Naive thymus-derived CD4-positive, alpha-beta T cell (primary cell): Measurements from ENCODE around the gene FCER1A. TPM values are rescaled to one million over a fixed set of nuclear protein-coding genes. Genes with fewer than 3 reads are reported as not detected.

ENCODE experiments used
- ATAC-seq: fragments of 150-1000 bp; cut with Tn5 transposase; 2 replicates; pipeline ENCODE4 v1.10.0; 2021; ENCODE audit warnings: mild to moderate bottlenecking, moderate library complexity
- CTCF ChIA-PET: fragments of 350-600 bp; sonication (Branson Sonifier 250); formaldehyde crosslinking; loops from one replicate; lab custom pipeline; 2021; ENCODE audit warnings: antibody characterized with exemption; lab: Charles Lee
- POLR2A ChIA-PET: fragments of 350-600 bp; sonication (Branson Sonifier 250); formaldehyde crosslinking; loops from one replicate; lab custom pipeline; 2021; ENCODE audit warnings: antibody characterized with exemption, inconsistent platforms; lab: Charles Lee
- DNase-seq, 9 donors: peaks; one replicate each; pipeline versions ENCODE4 v3.0.0 to v3.0.0-alpha.2; 2020 to 2022; ENCODE audit warnings: mixed read lengths in 1 of 9
- H3K27ac ChIP-seq: one replicate; pipeline ENCODE4 v1.7.0; 2013; ENCODE audit warnings: mild to moderate bottlenecking, low read depth, low read length, moderate library complexity
- H3K27me3 ChIP-seq, 2 donors: one replicate each; pipeline ENCODE4 v1.7.0; 2013; ENCODE audit warnings: low read length in 2 of 2, mild to moderate bottlenecking in 2 of 2, moderate library complexity in 2 of 2; ENCODE audit not compliant: control insufficient read depth in 2 of 2, insufficient read depth in 2 of 2
- H3K36me3 ChIP-seq, 3 experiments: 1 replicate in 2 of 3; 2 replicates in 1 of 3; pipeline ENCODE4 v1.7.0; 2013; ENCODE audit warnings: low read length in 3 of 3, mild to moderate bottlenecking in 3 of 3, moderate library complexity in 1 of 3; ENCODE audit not compliant: insufficient read depth in 3 of 3, control insufficient read depth in 2 of 3
- H3K4me1 ChIP-seq, 2 donors: one replicate each; pipeline ENCODE4 v1.7.0; 2013; ENCODE audit warnings: low read length in 2 of 2, mild to moderate bottlenecking in 2 of 2, moderate library complexity in 1 of 2; ENCODE audit not compliant: control insufficient read depth in 2 of 2, insufficient read depth in 2 of 2
- H3K4me3 ChIP-seq: 2 replicates; pipeline ENCODE4 v1.7.0; 2013; ENCODE audit warnings: mild to moderate bottlenecking, low read length
- H3K9me3 ChIP-seq, 3 experiments: 1 replicate in 2 of 3; 2 replicates in 1 of 3; pipeline ENCODE4 v1.7.0; 2013; ENCODE audit warnings: low read length in 3 of 3; ENCODE audit not compliant: control insufficient read depth in 2 of 3
- H3K27ac Mint-ChIP-seq, 9 donors: one replicate each; pipeline ENCODE4 v1.8.0; 2020 to 2022; ENCODE audit warnings: mixed read lengths in 9 of 9, mild to moderate bottlenecking in 8 of 9, moderate library complexity in 5 of 9, inconsistent platforms in 2 of 9
- H3K27me3 Mint-ChIP-seq, 5 donors: one replicate each; pipeline ENCODE4 v1.8.0; 2021 to 2022; ENCODE audit warnings: mixed read lengths in 5 of 5, mild to moderate bottlenecking in 1 of 5
- H3K36me3 Mint-ChIP-seq, 5 donors: one replicate each; pipeline ENCODE4 v1.8.0; 2020 to 2022; ENCODE audit warnings: mixed read lengths in 5 of 5, mild to moderate bottlenecking in 3 of 5, inconsistent platforms in 1 of 5
- H3K4me1 Mint-ChIP-seq, 7 donors: one replicate each; pipeline ENCODE4 v1.8.0; 2020 to 2022; ENCODE audit warnings: mixed read lengths in 7 of 7, mild to moderate bottlenecking in 3 of 7, inconsistent platforms in 1 of 7
- H3K4me3 Mint-ChIP-seq, 10 donors: one replicate each; pipeline ENCODE4 v1.8.0; 2020 to 2022; ENCODE audit warnings: mild to moderate bottlenecking in 10 of 10, mixed read lengths in 10 of 10, moderate library complexity in 6 of 10, inconsistent platforms in 2 of 10
- H3K9me3 Mint-ChIP-seq, 11 donors: one replicate each; pipeline ENCODE4 v1.8.0; 2020 to 2022; ENCODE audit warnings: mixed read lengths in 11 of 11, mild to moderate bottlenecking in 4 of 11, inconsistent platforms in 1 of 11, moderate library complexity in 1 of 11
- intact Hi-C, 2 donors: fragments of 100-400 bp; cut with micrococcal nuclease; formaldehyde crosslinking; loops; one replicate each; pipeline ENCODE4 v1.15.1; 2023
- polyA plus RNA-seq, 2 donors: library from polyadenylated mRNA; unstranded; fragments of 300-500 nt; fragmentation: Illumina TruSeq; gene quantifications; one replicate each; pipeline ENCODE4 v1.2.3, GENCODE V29; 2021
- total RNA-seq, 6 experiments: library from RNA in 5 of 6; stranded (reverse) in 5 of 6; gene quantifications; 1 replicate in 5 of 6; 2 replicates in 1 of 6; pipeline ENCODE4 v1.2.3 and lab custom pipeline; 2021 to 2026

The FCER1A gene
- total RNA-seq: 10 to 100 TPM in 2 of 5 experiments, under 1 TPM in 2, not detected in 1; 0.57 to 43.5 (median 6.2) TPM
- polyA plus RNA-seq: under 1 TPM in 1 of 2 donors, not detected in 1; 0.19 TPM
- not detected for total RNA-seq (lab: John Stamatoyannopoulos, UW)

DNA sequence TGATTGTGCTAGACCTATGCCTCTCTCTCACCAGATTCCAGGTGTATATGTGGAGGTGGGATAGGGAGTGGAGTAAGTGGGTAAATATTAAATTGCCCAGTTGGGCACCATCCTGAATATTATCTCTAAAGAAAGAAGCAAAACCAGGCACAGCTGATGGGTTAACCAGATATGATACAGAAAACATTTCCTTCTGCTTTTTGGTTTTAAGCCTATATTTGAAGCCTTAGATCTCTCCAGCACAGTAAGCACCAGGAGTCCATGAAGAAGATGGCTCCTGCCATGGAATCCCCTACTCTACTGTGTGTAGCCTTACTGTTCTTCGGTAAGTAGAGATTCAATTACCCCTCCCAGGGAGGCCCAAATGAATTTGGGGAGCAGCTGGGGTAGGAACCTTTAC is at the start of gene FCER1A:
Gene FCER1A (plus strand): TSS at position 242 of the 400 bp plus-strand sequence. CDS start 29 bp downstream, at position 271.
- ChIA-PET CTCF (no interaction called here), POLR2A (no interaction called here)
- H3K4me3 Mint-ChIP-seq: no peak within 1 kb of the TSS
- no peak within 1 kb of the TSS for H3K27ac Mint-ChIP-seq
- DNase-seq (no peak), ATAC-seq (no peak)
- Histone ChIP-seq H3K27ac (no peak within 1 kb of the TSS), H3K36me3 (no peaks in the 10 kb centered on the region), H3K9me3 (no peaks in the 10 kb centered on the region), H3K4me3 (no peak within 1 kb of the TSS), H3K27me3 (no peaks in the 10 kb centered on the region), H3K4me1 (no peaks in the 10 kb centered on the region)
- intact Hi-C loops: no loop called here
- H3K9me3 Mint-ChIP-seq: peaks cover 0 to 5% (median 0%) of the 10 kb centered on the region in 11 donors
- H3K27me3 Mint-ChIP-seq: peaks cover 4 to 36% (median 32%) of the 10 kb centered on the region in 5 donors
- H3K4me1 Mint-ChIP-seq: no peaks in the 10 kb centered on the region
- H3K36me3 Mint-ChIP-seq: no peaks in the 10 kb centered on the region

DNA sequence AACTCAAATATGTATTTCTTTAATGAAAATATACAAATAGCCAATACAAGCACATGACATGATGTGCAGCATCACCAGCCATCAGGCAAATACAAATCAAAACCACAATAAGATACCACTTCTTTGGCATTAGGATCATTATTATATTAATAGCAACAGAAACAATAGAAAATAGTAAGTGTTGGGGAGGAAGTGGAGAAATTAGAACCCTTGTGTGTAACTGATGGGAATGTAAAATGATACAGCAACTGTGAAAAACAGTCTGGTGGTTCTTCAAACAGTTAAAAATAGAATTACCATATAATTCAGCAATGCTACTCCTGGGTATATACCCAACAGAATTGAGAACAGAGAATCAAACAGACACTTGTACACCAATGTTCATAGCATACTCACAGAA is 40.8 kb upstream of the FCER1A start:
- peaks cover 0 to 20% (median 11%) of the 10 kb centered on the region in 5 donors for H3K27me3 Mint-ChIP-seq
- no peaks in the 10 kb centered on the region for H3K36me3 Mint-ChIP-seq
- Histone ChIP-seq H3K36me3 (no peaks in the 10 kb centered on the region), H3K4me1 (no peaks in the 10 kb centered on the region), H3K4me3 (no peak overlapping the region), H3K9me3 (no peaks in the 10 kb centered on the region), H3K27me3 (no peaks in the 10 kb centered on the region), H3K27ac (no peak overlapping the region)
- H3K4me3 Mint-ChIP-seq: no peak overlapping the region
- POLR2A ChIA-PET: no interaction called here
- DNase-seq: no peak
- CTCF ChIA-PET: no interaction called here
- no peak overlapping the region for H3K27ac Mint-ChIP-seq
- peaks cover 0 to 8% (median under 1%) of the 10 kb centered on the region in 11 donors for H3K9me3 Mint-ChIP-seq
- peaks cover 0 to 3% (median 0%) of the 10 kb centered on the region in 7 donors for H3K4me1 Mint-ChIP-seq
- no peak for ATAC-seq
- intact Hi-C loops: no loop called here

DNA sequence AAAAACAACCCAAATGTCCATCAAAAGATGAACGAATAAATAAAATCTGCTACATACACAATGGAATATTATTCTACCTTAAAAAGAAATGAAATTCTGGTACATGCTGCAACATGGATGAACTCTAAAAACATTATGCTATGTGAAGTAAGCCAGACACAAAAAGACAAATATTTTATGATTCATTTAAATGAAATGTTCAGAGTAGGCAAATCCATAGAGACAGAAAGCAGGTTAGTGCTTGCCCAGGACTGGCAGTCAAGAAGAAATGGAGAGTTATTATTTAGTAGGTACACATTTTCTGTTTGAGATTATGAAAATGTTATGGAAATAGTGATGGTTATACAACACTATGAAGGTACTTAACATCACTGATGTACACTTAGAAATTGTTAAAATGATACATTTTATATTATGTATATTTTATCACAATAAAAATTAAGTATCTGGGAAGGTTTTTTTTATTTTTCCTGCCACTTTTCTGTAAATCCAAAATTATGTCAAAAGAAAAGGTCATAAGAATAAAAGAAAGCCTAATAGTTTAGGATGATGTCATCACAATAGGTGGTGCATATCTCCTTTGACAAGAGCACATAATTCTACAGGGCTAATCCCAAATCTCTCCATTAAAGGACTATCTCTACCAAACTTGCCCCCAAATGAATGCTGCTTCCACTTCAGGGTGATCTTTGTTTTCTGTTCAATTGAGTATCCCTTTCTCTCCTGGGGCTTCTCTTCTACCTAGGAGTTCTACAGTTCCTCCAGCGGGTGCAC is 40.2 kb upstream of the FCER1A start:
- Histone ChIP-seq H3K4me3 (no peak overlapping the region), H3K27me3 (no peaks in the 10 kb centered on the region), H3K27ac (no peak overlapping the region), H3K9me3 (no peaks in the 10 kb centered on the region), H3K36me3 (no peaks in the 10 kb centered on the region), H3K4me1 (no peaks in the 10 kb centered on the region)
- Mint-ChIP-seq H3K4me1 (peaks cover 0 to 8% (median 4%) of the 10 kb centered on the region in 7 donors), H3K27me3 (peaks cover 0 to 20% (median 11%) of the 10 kb centered on the region in 5 donors), H3K36me3 (no peaks in the 10 kb centered on the region), H3K4me3 (no peak overlapping the region), H3K27ac (no peak overlapping the region), H3K9me3 (peaks cover 0 to 8% (median 3%) of the 10 kb centered on the region in 11 donors)
- CTCF ChIA-PET: no interaction called here
- DNase-seq (no peak), ATAC-seq (no peak)
- POLR2A ChIA-PET: no interaction called here
- intact Hi-C loops: no loop called here

DNA sequence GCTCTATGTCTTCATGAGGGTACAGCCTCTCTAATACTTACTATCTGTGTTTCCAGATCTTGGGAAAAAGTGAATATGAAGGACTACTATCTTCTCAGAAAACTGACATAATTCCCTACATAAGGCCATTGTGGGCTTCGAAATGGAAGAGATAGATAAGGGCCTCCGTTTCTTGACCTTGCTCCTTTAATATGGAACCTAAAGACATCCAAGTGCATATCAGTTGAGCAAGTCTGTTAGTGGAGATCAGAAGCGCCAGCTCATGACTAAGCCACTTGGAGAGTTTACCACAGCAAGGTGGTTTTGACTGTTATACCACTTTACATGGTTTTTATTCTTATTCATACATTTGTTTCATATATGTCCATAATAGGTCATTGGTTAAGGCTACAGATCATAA is 35.3 kb upstream of the FCER1A start:
- Histone ChIP-seq H3K27me3 (no peaks in the 10 kb centered on the region), H3K9me3 (no peaks in the 10 kb centered on the region), H3K4me1 (no peaks in the 10 kb centered on the region), H3K4me3 (no peak overlapping the region), H3K27ac (no peak overlapping the region), H3K36me3 (no peaks in the 10 kb centered on the region)
- Mint-ChIP-seq H3K27ac (no peak overlapping the region), H3K27me3 (peaks cover 0 to 51% (median 36%) of the 10 kb centered on the region in 5 donors), H3K36me3 (no peaks in the 10 kb centered on the region), H3K4me3 (no peak overlapping the region), H3K9me3 (peaks cover 0 to 10% (median 4%) of the 10 kb centered on the region in 11 donors), H3K4me1 (peaks cover 0 to 10% (median 5%) of the 10 kb centered on the region in 7 donors)
- POLR2A ChIA-PET: no interaction called here
- ATAC-seq (no peak), DNase-seq (no peak)
- intact Hi-C loops: no loop called here
- CTCF ChIA-PET: no interaction called here

DNA sequence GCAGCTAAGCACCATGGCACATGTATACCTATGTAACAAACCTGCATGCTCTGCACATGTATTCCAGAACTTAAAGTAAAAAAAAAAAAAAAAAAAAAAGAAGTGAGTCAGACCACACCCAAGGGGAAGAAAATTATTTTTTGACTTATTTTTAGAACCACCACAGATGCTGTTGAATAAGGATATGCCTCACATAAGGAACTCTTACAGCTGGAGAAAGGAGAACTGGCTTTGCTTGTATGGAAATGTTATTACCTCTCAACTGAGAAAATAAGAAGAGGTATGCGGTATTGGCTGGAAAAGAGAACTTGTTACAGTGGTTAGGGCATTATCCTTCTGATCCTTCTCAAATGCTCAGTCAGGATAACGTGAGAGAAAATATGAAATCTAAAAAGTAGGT is 27.5 kb upstream of the FCER1A start:
- peaks cover 0 to 4% (median 0%) of the 10 kb centered on the region in 7 donors for H3K4me1 Mint-ChIP-seq
- Histone ChIP-seq H3K9me3 (no peaks in the 10 kb centered on the region), H3K36me3 (no peaks in the 10 kb centered on the region), H3K27ac (no peak overlapping the region), H3K27me3 (no peaks in the 10 kb centered on the region), H3K4me1 (no peaks in the 10 kb centered on the region), H3K4me3 (no peak overlapping the region)
- ChIA-PET POLR2A (no interaction called here), CTCF (no interaction called here)
- ATAC-seq (no peak), DNase-seq (no peak)
- no peaks in the 10 kb centered on the region for H3K36me3 Mint-ChIP-seq
- H3K27ac Mint-ChIP-seq: no peak overlapping the region
- H3K9me3 Mint-ChIP-seq: peaks cover 0 to 5% (median 1%) of the 10 kb centered on the region in 11 donors
- H3K27me3 Mint-ChIP-seq: peaks cover 2 to 40% (median 32%) of the 10 kb centered on the region in 5 donors
- intact Hi-C loops: no loop called here
- H3K4me3 Mint-ChIP-seq: no peak overlapping the region

DNA sequence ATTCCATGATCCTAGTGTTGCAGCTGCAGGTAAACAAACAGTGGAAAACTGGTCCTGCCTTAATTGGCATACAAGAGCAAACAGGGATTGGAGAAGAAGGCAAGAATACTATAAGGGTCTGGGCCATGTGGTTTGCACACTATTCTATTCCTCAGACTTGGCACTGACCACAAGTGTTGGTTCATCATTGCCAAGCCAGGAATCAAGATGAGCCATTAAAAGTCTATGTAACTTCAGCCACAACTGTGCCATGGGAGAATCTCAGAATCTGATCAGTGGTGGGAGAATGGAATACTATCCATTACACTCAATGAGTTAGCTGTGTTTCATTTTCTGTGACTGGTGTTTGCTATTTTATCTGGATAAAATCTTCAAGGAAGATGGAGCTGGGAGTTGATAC is 26.2 kb upstream of the FCER1A start:
- peaks cover 0 to 4% (median 0%) of the 10 kb centered on the region in 7 donors for H3K4me1 Mint-ChIP-seq

More for the DNA sequence above, 26.2 kb upstream of the FCER1A start:
- Histone ChIP-seq H3K27ac (no peak overlapping the region), H3K9me3 (no peaks in the 10 kb centered on the region), H3K4me3 (no peak overlapping the region), H3K36me3 (no peaks in the 10 kb centered on the region), H3K27me3 (no peaks in the 10 kb centered on the region), H3K4me1 (no peaks in the 10 kb centered on the region)
- intact Hi-C loops: no loop called here
- POLR2A ChIA-PET: no interaction called here
- H3K36me3 Mint-ChIP-seq: no peaks in the 10 kb centered on the region
- peaks cover 4 to 32% (median 25%) of the 10 kb centered on the region in 5 donors for H3K27me3 Mint-ChIP-seq
- H3K9me3 Mint-ChIP-seq: peaks cover 0 to 5% (median 0%) of the 10 kb centered on the region in 11 donors
- ATAC-seq (no peak), DNase-seq (no peak)
- CTCF ChIA-PET: no interaction called here
- H3K4me3 Mint-ChIP-seq: no peak overlapping the region
- no peak overlapping the region for H3K27ac Mint-ChIP-seq
